ENCODE data around the gene KNOP1. TPM values are rescaled to one million over a fixed set of nuclear protein-coding genes. Genes with fewer than 3 reads are reported as not detected.

The KNOP1 gene
- total and polyA plus RNA-seq, 8 donors = 4.4 to 13.9 (median 8.1) TPM

- Histone ChIP-seq H3K4me3 (no peak overlapping the region), H3K9me3 (no peaks in the 10 kb centered on the region), H3K27me3 (no peaks in the 10 kb centered on the region), H3K4me1 (peaks cover 0 to 18% (median 12%) of the 10 kb centered on the region in 3 donors), H3K36me3 (peaks cover 0 to 7% (median 4%) of the 10 kb centered on the region in 3 donors), H3K27ac (no peak overlapping the region)
- FAIRE-seq = no peak
- DNase-seq = no peak
- TF ChIP-seq, protein P1, sequence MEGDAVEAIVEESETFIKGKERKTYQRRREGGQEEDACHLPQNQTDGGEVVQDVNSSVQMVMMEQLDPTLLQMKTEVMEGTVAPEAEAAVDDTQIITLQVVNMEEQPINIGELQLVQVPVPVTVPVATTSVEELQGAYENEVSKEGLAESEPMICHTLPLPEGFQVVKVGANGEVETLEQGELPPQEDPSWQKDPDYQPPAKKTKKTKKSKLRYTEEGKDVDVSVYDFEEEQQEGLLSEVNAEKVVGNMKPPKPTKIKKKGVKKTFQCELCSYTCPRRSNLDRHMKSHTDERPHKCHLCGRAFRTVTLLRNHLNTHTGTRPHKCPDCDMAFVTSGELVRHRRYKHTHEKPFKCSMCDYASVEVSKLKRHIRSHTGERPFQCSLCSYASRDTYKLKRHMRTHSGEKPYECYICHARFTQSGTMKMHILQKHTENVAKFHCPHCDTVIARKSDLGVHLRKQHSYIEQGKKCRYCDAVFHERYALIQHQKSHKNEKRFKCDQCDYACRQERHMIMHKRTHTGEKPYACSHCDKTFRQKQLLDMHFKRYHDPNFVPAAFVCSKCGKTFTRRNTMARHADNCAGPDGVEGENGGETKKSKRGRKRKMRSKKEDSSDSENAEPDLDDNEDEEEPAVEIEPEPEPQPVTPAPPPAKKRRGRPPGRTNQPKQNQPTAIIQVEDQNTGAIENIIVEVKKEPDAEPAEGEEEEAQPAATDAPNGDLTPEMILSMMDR (IDR thresholded peaks at IDR 0.05) = no peak
- WGBS, 2 donors = 90 to 95% methylated on average over 6 of the region's 6 CpGs
- no peak for ATAC-seq
- intact Hi-C loops (cut with DNase I) = loop anchor here in 2 of 3 donors (10.0 kb wide), 2 partner anchors 101 to 171 kb away; partner anchors contain the start of gene GPRC5B (in 2 of the 2)
Observed at GRCh38 chr16:19713697-19714096, 4.3 kb downstream of the KNOP1 start.

- no peak overlapping the region for H3K27ac ChIP-seq
- intact Hi-C loops (cut with DNase I) = loop anchor here in 2 of 3 donors (10.0 kb wide), 2 partner anchors 102 to 172 kb away; partner anchors contain the start of gene GPRC5B (in 2 of the 2)
- no peak for ATAC-seq
- H3K4me1 ChIP-seq = peaks cover 0 to 18% (median 12%) of the 10 kb centered on the region in 3 donors
- TF ChIP-seq, protein P1 (IDR thresholded peaks at IDR 0.05) = no peak
- no peaks in the 10 kb centered on the region for H3K27me3 ChIP-seq
- H3K4me3 ChIP-seq = no peak overlapping the region
- peak in 1 of 6 donors; percentile 44 for DNase-seq
- FAIRE-seq = no peak
- H3K9me3 ChIP-seq = no peaks in the 10 kb centered on the region
- 96% methylated on average over 11 of the region's 11 CpGs for WGBS, 2 donors
- H3K36me3 ChIP-seq = peaks cover 0 to 7% (median 4%) of the 10 kb centered on the region in 3 donors
Observed at GRCh38 chr16:19712418-19713058, 5.5 kb downstream of the KNOP1 start.

- Histone ChIP-seq H3K4me3 (no peak overlapping the region), H3K4me1 (peaks cover 0 to 12% (median 8%) of the 10 kb centered on the region in 3 donors), H3K9me3 (no peaks in the 10 kb centered on the region), H3K36me3 (peaks cover 0 to 11% (median 4%) of the 10 kb centered on the region in 3 donors), H3K27ac (no peak overlapping the region), H3K27me3 (no peaks in the 10 kb centered on the region)
- ATAC-seq = no peak
- 89 to 93% methylated on average over 12 of the region's 12 CpGs for WGBS, 2 donors
- no peak for FAIRE-seq
- TF ChIP-seq, protein P1 (IDR thresholded peaks at IDR 0.05) = no peak
- peak in 1 of 6 donors; percentile 38 for DNase-seq
- intact Hi-C loops (cut with DNase I) = loop anchor here in 2 of 3 donors (10.0 kb wide), 2 partner anchors 103 to 173 kb away; partner anchors contain the start of gene GPRC5B (in 2 of the 2)
Observed at GRCh38 chr16:19711643-19712042, 6.4 kb downstream of the KNOP1 start.

GRCh38 chr16:19710991-19711545 lies 7.0 kb downstream of the KNOP1 start:
- no peaks in the 10 kb centered on the region for H3K9me3 ChIP-seq
- intact Hi-C loops (cut with DNase I) = loop anchor here in 2 of 3 donors (10.0 kb wide), 2 partner anchors 104 to 174 kb away; partner anchors contain the start of gene GPRC5B (in 2 of the 2)
- peak in 3 of 4 donors; percentile 29 to 47 (median 35) for ATAC-seq
- no peaks in the 10 kb centered on the region for H3K27me3 ChIP-seq
- H3K36me3 ChIP-seq = peaks cover 0 to 11% (median 4%) of the 10 kb centered on the region in 3 donors
- FAIRE-seq = no peak
- WGBS, 2 donors = 62 to 63% methylated on average over 13 of the region's 13 CpGs
- peak overlapping the region in 2 of 4 donors; percentile 18 to 22 for H3K27ac ChIP-seq
- peak in 3 of 6 donors; percentile 60 to 80 (median 66) for DNase-seq
- TF ChIP-seq, protein P1 (IDR thresholded peaks at IDR 0.05) = no peak
- H3K4me1 ChIP-seq = peaks cover 0 to 7% (median 2%) of the 10 kb centered on the region in 3 donors
- H3K4me3 ChIP-seq = no peak overlapping the region

Measured in pancreas (tissue), 10 donors.